Muscle of leg (tissue), 16 donors: ENCODE data around the gene ZNF444. TPM values are rescaled to one million over a fixed set of nuclear protein-coding genes. Genes with fewer than 3 reads are reported as not detected.
"Not testable (repeated sequence)": the region's sequence is repeated elsewhere in the genome, so short reads cannot be mapped to it uniquely, and the experiment has no call there.

ENCODE experiments used
- DNase-seq: peaks from one replicate; pipeline ENCODE4 v3.0.0; 2013
- H3K27ac ChIP-seq: one replicate; pipeline ENCODE4 v1.5.1; 2013; ENCODE audit warnings: mild to moderate bottlenecking, low read length, control low read depth
- H3K27me3 ChIP-seq: one replicate; pipeline ENCODE4 v1.6.1; 2013; ENCODE audit warnings: low read length; ENCODE audit not compliant: control insufficient read depth, insufficient read depth
- H3K36me3 ChIP-seq: one replicate; pipeline ENCODE4 v1.6.1; 2013; ENCODE audit warnings: low read length; ENCODE audit not compliant: control insufficient read depth, insufficient read depth
- H3K4me1 ChIP-seq: one replicate; pipeline ENCODE4 v1.6.1; 2013; ENCODE audit warnings: low read length; ENCODE audit not compliant: control insufficient read depth, insufficient read depth
- H3K4me3 ChIP-seq: one replicate; pipeline ENCODE4 v1.5.1; 2013; ENCODE audit warnings: low read length, control low read depth
- H3K9me3 ChIP-seq: replicated peaks from 2 replicates; pipeline ENCODE4 v1.6.1; 2013; ENCODE audit warnings: low read depth, low read length; ENCODE audit not compliant: control insufficient read depth
- WGBS: methylation state at CpG from one replicate; pipeline ENCODE4 v1.1.5; 2013; ENCODE audit warnings: missing lambda C conversion rate; ENCODE audit not compliant: insufficient coverage; 5-methylcytosine and 5-hydroxymethylcytosine counted together
- long read RNA-seq, 11 donors: transcript quantifications; one replicate each; lab custom pipeline, GENCODE V29; 2026
- polyA plus RNA-seq, 8 donors: library from polyadenylated mRNA; unstranded; fragments of 120-200 nt; gene quantifications; one replicate each; pipeline versions ENCODE4 v1.2.1 to v1.2.3, GENCODE V29; 2013; ENCODE audit warnings: inconsistent platforms in 1 of 8, low replicate concordance in 1 of 8; ENCODE audit not compliant: insufficient read length in 8 of 8, insufficient read depth in 1 of 8
- total RNA-seq: library from RNA; stranded (reverse); fragments of 120-200 nt; gene quantifications from one replicate; pipeline ENCODE4 v1.2.4, GENCODE V29; 2013

The ZNF444 gene
- 10.5 TPM for total RNA-seq
- polyA plus RNA-seq: 10 to 100 TPM; 17.9 to 26.2 (median 19.9) TPM
- long read RNA-seq, donor 1, partial matches to known transcripts: 0 of 2 reads
- long read RNA-seq, donor 1, other reads (novel, unspliced or antisense): 0 of 2 reads
- long read RNA-seq, donor 2: 0 reads
- long read RNA-seq, donor 3, full-length matches to known transcripts: 12 of 17 reads
- long read RNA-seq, donor 3, partial matches to known transcripts: 5 of 17 reads
- long read RNA-seq, donor 3, other reads (novel, unspliced or antisense): 0 of 17 reads
- long read RNA-seq, donor 4, full-length matches to known transcripts: 5 of 14 reads
- long read RNA-seq, donor 4, partial matches to known transcripts: 9 of 14 reads
- long read RNA-seq, donor 4, other reads (novel, unspliced or antisense): 0 of 14 reads
- long read RNA-seq, donor 5, full-length matches to known transcripts: 17 of 32 reads
- long read RNA-seq, donor 5, partial matches to known transcripts: 15 of 32 reads
- long read RNA-seq, donor 5, other reads (novel, unspliced or antisense): 0 of 32 reads
- long read RNA-seq, donor 6, full-length matches to known transcripts: 8 of 13 reads
- long read RNA-seq, donor 6, partial matches to known transcripts: 5 of 13 reads
- long read RNA-seq, donor 6, other reads (novel, unspliced or antisense): 0 of 13 reads
- long read RNA-seq, donor 7, partial matches to known transcripts: 0 of 3 reads
- long read RNA-seq, donor 7, other reads (novel, unspliced or antisense): 0 of 3 reads
- long read RNA-seq, donor 8, partial matches to known transcripts: 0 of 2 reads
- long read RNA-seq, donor 8, other reads (novel, unspliced or antisense): 0 of 2 reads
- long read RNA-seq, donor 9, partial matches to known transcripts: 0 of 3 reads
- long read RNA-seq, donor 9, other reads (novel, unspliced or antisense): 0 of 3 reads
- long read RNA-seq, donor 10, partial matches to known transcripts: 0 of 4 reads
- long read RNA-seq, donor 10, other reads (novel, unspliced or antisense): 0 of 4 reads
- long read RNA-seq, donor 11, partial matches to known transcripts: 0 of 4 reads
- long read RNA-seq, donor 11, other reads (novel, unspliced or antisense): 0 of 4 reads

DNA sequence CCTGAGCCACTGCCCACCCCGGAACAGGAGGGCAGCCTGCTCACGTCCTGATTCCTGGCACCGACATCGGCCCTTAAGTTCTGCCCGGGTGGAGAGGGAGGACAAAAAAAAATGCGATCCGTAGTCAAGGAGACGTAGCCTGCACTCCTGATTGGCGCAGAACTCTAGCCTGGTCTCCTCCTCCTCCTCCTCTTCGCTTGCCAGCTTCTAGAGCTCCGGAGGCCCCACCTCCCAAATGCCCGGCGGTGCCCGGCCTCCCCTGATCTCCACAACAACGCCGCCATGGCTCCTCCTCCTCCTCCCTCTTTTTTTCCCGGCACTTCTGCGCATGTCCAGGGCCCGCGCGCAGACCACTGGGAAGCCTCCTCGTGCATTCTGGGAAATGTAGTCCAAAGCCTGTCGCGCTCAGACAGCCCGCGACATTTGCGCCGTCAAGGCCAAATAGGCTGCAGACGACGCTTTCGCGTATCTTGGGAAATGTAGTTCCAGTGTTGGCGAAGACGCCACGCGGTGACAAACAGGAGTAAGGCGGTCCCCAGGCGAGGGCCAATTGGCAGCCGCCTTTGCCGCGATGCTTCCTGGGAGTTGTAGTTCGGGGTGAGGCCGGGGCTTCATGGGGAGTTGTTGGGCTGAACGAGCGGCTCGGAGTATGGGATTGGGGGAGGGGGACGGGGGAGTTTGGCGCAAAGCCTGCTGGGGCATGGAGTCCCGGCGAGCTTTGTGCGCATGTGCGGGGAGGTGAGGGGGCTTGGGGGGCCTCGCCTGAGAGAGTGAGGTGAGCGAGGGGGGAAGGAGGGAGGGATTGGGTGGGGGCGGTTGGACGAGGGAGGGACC lies at the start of gene ZNF444:
TSS of gene ZNF444 (plus strand) at position 705 of the 834 bp plus-strand sequence. CDS start 5,625 bp downstream, outside the sequence.
- Histone ChIP-seq H3K27ac (peak within 1 kb of the TSS; percentile 95), H3K9me3 (no peaks in the 10 kb centered on the region), H3K27me3 (no peaks in the 10 kb centered on the region), H3K36me3 (no peaks in the 10 kb centered on the region), H3K4me3 (peak within 1 kb of the TSS; percentile 79), H3K4me1 (peaks cover 23% of the 10 kb centered on the region)
- under 1% methylated on average over 52 of the region's 56 CpGs for WGBS
- DNase-seq: peak; percentile 99

DNA sequence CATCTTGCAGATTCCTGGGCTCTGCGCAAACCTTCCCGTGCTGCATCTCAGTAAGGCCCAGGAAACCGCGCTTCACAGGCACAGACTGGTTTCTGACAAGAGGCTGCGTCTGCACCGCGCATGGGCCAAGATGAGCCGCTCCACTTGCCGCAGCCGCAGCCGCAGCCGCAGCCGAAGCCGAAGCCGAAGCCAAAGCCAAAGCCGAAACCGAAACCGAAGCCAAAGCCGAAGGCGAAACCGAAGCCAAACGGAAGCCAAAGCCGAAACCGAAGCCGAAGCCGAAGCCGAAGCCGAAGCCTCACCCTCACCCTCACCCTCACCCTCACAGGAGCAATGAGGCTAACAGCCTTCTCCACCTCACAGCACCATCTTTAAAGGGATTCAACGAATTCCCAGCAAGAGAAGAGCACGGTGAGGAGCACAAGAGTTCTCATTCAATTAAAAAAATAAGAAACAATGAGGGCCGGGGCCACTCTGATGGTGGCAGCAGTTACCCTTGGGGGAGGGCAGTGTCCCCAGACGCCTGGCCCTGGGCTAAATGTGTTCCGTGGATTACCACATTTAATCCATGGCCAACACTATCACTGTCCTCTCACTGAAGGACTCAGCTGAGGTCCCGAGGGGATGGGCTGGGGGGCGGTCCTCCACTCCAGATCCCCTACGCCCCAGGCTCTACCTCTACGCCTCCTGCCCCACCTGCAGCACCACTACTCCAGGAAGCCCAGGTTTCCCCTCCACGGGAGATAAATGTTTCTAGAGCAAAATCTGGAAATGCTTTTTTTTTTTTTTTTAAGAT lies 49.1 kb upstream of the ZNF444 start:
- peaks cover 34% of the 10 kb centered on the region for H3K36me3 ChIP-seq
- no peak for DNase-seq
- no peak overlapping the region for H3K27ac ChIP-seq
- no peaks in the 10 kb centered on the region for H3K27me3 ChIP-seq
- 92% methylated on average over 13 of the region's 38 CpGs for WGBS
- peaks cover 12% of the 10 kb centered on the region for H3K9me3 ChIP-seq
- H3K4me1 ChIP-seq: no peaks in the 10 kb centered on the region
- no peak overlapping the region for H3K4me3 ChIP-seq

DNA sequence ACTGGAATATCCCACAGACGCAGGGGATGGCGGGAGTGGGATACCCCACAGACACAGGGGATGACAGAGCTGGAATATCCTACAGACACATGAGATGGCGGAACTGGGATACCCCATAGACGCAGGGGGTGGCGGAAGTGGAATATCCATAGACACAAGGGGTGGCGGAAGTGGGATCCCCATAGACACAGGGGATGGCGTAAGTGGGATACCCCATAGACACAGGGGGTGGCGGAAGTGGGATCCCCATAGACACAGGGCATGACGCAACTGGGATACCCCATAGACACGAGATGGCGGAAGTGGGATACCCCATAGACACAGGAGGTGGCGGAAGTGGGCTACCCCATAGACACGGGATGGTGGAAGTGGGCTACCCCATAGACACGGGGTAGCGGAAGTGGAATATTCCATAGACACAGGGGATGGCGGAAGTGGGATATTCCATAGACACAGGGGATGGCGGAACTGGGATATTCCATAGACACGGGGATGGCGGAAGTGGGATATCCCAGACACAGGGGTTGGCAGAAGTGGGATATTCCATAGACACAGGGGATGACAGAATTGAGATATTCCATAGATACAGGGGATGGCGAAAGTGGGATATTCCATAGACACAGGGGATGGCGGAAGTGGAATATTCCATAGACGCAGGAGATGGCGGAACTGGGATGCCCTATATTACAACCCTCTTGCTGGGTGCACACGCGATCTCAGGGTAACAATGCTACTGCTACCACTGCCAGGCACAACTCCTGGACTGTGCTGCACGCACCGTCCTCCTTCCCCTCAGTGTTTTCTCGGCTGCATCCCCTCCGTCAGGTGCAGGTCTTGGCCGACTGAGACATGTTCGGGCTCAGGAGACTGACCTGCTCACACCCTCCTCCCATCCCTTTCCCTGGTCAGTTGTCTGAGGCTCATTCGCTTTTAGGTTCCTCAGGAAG lies 48.1 kb upstream of the ZNF444 start:
- Histone ChIP-seq H3K27me3 (no peaks in the 10 kb centered on the region), H3K27ac (no peak overlapping the region), H3K9me3 (peaks cover 12% of the 10 kb centered on the region), H3K36me3 (peaks cover 39% of the 10 kb centered on the region), H3K4me1 (peaks cover 7% of the 10 kb centered on the region), H3K4me3 (no peak overlapping the region)
- WGBS: 99% methylated on average over 25 of the region's 32 CpGs
- DNase-seq: no peak

DNA sequence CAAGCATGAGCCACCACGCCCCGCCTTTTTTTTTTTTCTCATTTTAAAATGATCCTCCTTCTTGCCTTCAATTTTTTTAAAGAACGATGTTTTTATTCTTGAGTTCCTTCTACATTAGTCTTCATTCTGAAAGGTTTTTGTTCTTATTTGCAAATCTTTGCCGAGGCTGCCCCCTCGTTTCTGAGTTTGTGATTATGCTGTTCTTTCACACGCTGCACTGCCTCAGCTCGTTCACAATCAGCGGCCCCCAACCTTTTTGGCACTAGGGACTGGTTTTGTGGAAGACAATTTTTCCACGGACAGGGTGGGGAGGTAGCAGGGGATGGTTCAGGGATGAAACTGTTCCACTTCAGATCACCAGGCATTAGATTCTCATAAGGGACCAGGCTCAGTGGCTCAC lies 46.6 kb upstream of the ZNF444 start:
- Histone ChIP-seq H3K4me3 (no peak overlapping the region), H3K4me1 (peaks cover 7% of the 10 kb centered on the region), H3K9me3 (peaks cover 12% of the 10 kb centered on the region), H3K27me3 (no peaks in the 10 kb centered on the region), H3K36me3 (peaks cover 45% of the 10 kb centered on the region), H3K27ac (no peak overlapping the region)
- DNase-seq: no peak
- 96% methylated on average over 4 of the region's 9 CpGs for WGBS

DNA sequence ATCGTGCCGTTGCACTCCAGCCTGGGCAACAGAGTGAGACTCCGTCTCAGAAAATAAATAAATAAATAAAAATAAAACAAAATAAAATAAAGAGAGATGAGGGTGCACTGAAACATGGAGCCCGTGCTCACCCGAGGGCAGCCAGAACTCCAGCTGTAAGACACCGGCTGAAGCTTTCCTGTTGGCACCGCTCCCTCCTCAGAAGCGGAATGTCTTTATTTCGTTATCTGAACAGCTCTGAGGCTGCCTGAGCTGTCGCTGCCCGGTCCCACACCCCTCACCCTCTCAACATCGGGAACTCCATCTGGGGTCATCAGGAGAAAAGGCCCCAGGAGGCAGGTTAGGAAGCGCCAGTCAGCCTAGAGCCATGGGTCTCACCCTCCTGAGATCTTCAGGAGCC lies 44.4 kb upstream of the ZNF444 start:
- H3K27ac ChIP-seq: no peak overlapping the region
- H3K4me1 ChIP-seq: peaks cover 7% of the 10 kb centered on the region
- DNase-seq: no peak
- 89% methylated on average over 3 of the region's 13 CpGs for WGBS
- peaks cover 53% of the 10 kb centered on the region for H3K36me3 ChIP-seq
- peaks cover 12% of the 10 kb centered on the region for H3K9me3 ChIP-seq
- no peak overlapping the region for H3K4me3 ChIP-seq
- H3K27me3 ChIP-seq: no peaks in the 10 kb centered on the region

DNA sequence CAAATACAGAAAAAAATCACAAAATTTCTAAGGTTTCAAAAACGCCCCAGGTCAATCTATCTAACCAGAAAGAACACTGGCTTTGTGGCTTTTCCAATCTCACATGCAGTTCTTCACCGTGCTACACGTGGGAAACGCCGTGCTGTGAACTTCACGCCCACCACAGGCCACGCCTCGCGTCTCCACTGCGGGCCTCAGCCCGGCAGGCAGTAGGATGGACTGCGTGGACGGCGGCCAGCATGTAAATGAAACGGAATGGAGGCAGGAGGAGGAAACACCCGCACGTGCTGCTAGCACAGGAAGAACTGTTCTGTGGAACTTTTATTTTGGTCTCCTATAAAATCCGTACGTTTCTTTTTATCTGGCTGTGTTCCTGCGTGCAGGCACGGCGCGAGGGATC lies 43.8 kb upstream of the ZNF444 start:
- H3K4me1 ChIP-seq: peaks cover 7% of the 10 kb centered on the region
- no peaks in the 10 kb centered on the region for H3K27me3 ChIP-seq
- no peak for DNase-seq
- peaks cover 12% of the 10 kb centered on the region for H3K9me3 ChIP-seq
- H3K4me3 ChIP-seq: no peak overlapping the region
- WGBS: 86% methylated on average over 22 of the region's 23 CpGs
- H3K27ac ChIP-seq: no peak overlapping the region
- peaks cover 55% of the 10 kb centered on the region for H3K36me3 ChIP-seq

DNA sequence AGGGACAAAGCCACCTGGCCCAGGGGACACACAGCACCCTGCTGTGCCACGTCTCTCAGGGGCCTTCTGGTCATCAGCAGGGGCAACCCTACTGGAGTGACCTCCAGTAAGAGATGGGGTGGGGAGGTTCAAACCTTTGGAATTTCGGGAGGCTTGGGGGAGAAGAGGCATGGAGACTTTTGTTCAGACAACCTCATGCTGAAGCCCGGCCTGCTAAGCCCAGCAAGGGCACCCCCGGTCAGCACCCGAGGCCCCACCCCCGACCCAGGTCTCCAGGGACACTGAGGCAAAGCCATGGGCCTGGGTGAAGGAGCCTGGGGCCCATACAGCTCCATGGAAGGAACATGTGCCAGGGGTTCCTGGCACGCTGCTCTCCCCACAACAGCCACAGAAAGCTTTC lies 43.3 kb upstream of the ZNF444 start:
- Histone ChIP-seq H3K9me3 (peaks cover 9% of the 10 kb centered on the region), H3K4me1 (peaks cover 7% of the 10 kb centered on the region), H3K27me3 (no peaks in the 10 kb centered on the region), H3K27ac (no peak overlapping the region), H3K36me3 (peaks cover 56% of the 10 kb centered on the region), H3K4me3 (no peak overlapping the region)
- 87% methylated on average over 5 of the region's 7 CpGs for WGBS
- no peak for DNase-seq

DNA sequence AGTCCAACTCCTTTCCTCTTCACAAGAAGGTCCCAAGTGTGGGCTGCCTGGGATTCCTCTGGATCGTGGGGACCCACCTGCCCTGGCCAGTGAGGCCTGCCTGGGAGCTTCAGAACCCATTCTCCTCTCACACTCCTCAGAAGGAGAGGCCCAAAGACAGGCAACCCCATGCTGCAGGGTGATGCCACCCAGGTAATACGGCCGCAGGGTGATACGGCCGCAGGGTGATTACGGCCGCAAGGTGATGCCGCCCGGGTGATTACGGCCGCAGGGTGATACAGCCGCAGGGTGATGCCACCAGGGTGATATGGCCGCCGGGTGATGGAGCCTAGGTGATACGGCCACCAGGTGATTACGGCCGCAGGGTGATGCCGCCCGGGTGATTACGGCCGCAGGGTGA lies 42.9 kb upstream of the ZNF444 start:
- not testable (repeated sequence) for H3K27me3 ChIP-seq, H3K4me1 ChIP-seq, DNase-seq, H3K4me3 ChIP-seq, H3K9me3 ChIP-seq, H3K27ac ChIP-seq
- WGBS: 97% methylated on average over 18 of the region's 21 CpGs
- H3K36me3 ChIP-seq: peaks cover 52% of the 10 kb centered on the region
